Measurements from ENCODE around the gene CMTM1. TPM values are rescaled to one million over a fixed set of nuclear protein-coding genes. Genes with fewer than 3 reads are reported as not detected.
"Not testable (repeated sequence)": the region's sequence is repeated elsewhere in the genome, so short reads cannot be mapped to it uniquely, and the experiment has no call there.

Gene CMTM1
- total and polyA plus RNA-seq, 2 experiments from 2014 or later = 1.4 to 1.9 TPM

GRCh38 chr16:66562986-66563385 is 3.3 kb upstream of the CMTM1 start:
- Histone ChIP-seq H3K27ac (ENCODE audit: low read depth) (no peak overlapping the region), H4K20me1 (replicated peaks; ENCODE audit: insufficient read depth) (peaks cover 10% of the 10 kb centered on the region; the same call in 1 of the 2 replicates), H3K9me2 (ENCODE audit: insufficient read depth) (no peaks in the 10 kb centered on the region), H2AFZ (no peak overlapping the region), H3K4me1 (ENCODE audit: insufficient read depth) (no peaks in the 10 kb centered on the region), H3F3A (replicated peaks; ENCODE audit: low read depth) (no peaks in the 10 kb centered on the region), H3K36me3 (ENCODE audit: insufficient read depth) (no peaks in the 10 kb centered on the region), H3K79me2 (replicated peaks; ENCODE audit: insufficient read depth) (no peaks in the 10 kb centered on the region), H3K4me3 (no peak overlapping the region), H3K4me2 (no peak overlapping the region), H3K27me3 (ENCODE audit: insufficient read depth) (no peaks in the 10 kb centered on the region)
- TF ChIP-seq ZNF114 (CRISPR knock-in tag; IDR thresholded peaks at IDR 0.05) (no peak), ZNF462 (CRISPR knock-in tag; IDR thresholded peaks at IDR 0.05) (no peak), EZH2 (IDR thresholded peaks at IDR 0.05; ENCODE audit: low read depth, unreplicated experiment) (no peak), NANOG (IDR thresholded peaks at IDR 0.05; ENCODE audit: borderline replicate concordance) (no peak)
- Mint-ChIP-seq H3K27me3 (ENCODE audit: insufficient read depth, low read depth, poor library complexity) (no peaks in the 10 kb centered on the region), H3K4me3 (no peak overlapping the region), H3K27ac (no peak overlapping the region), H3K9me3 (no peaks in the 10 kb centered on the region), H3K36me3 (ENCODE audit: low read depth) (peaks cover 4% of the 10 kb centered on the region; the same call in 2 of the 3 replicates), H3K4me1 (no peaks in the 10 kb centered on the region)
- DNase-seq (ENCODE audit: low spot score) = no peak
- ATAC-seq = no peak

- DNase-seq (ENCODE audit: low spot score) = no peak
- Mint-ChIP-seq H3K27ac (no peak overlapping the region), H3K4me3 (no peak overlapping the region), H3K4me1 (no peaks in the 10 kb centered on the region), H3K27me3 (ENCODE audit: insufficient read depth, low read depth, poor library complexity) (no peaks in the 10 kb centered on the region), H3K36me3 (ENCODE audit: low read depth) (peaks cover 4% of the 10 kb centered on the region; the same call in 2 of the 3 replicates), H3K9me3 (no peaks in the 10 kb centered on the region)
- H3K4me1 ChIP-seq (ENCODE audit: insufficient read depth) = no peaks in the 10 kb centered on the region
- H3K4me2 ChIP-seq = no peak overlapping the region
- no peaks in the 10 kb centered on the region for H3K36me3 ChIP-seq (ENCODE audit: insufficient read depth)
- H3F3A ChIP-seq (replicated peaks; ENCODE audit: low read depth) = no peaks in the 10 kb centered on the region
- H3K79me2 ChIP-seq (replicated peaks; ENCODE audit: insufficient read depth) = no peaks in the 10 kb centered on the region
- H3K4me3 ChIP-seq = no peak overlapping the region
- no peak overlapping the region for H2AFZ ChIP-seq
- H3K27me3 ChIP-seq (ENCODE audit: insufficient read depth) = no peaks in the 10 kb centered on the region
- H3K27ac ChIP-seq (ENCODE audit: low read depth) = no peak overlapping the region; the same call in 1 of the 2 replicates
- no peak for ATAC-seq
- H4K20me1 ChIP-seq (replicated peaks; ENCODE audit: insufficient read depth) = peaks cover 10% of the 10 kb centered on the region; the same call in 1 of the 2 replicates
- H3K9me2 ChIP-seq (ENCODE audit: insufficient read depth) = no peaks in the 10 kb centered on the region
- TF ChIP-seq JUNB (IDR thresholded peaks at IDR 0.05; ENCODE audit: unreplicated experiment) (no peak), EZH2 (IDR thresholded peaks at IDR 0.05; ENCODE audit: low read depth, unreplicated experiment) (no peak)
Observed at GRCh38 chr16:66563574-66564334, 2.5 kb upstream of the CMTM1 start.

DNA sequence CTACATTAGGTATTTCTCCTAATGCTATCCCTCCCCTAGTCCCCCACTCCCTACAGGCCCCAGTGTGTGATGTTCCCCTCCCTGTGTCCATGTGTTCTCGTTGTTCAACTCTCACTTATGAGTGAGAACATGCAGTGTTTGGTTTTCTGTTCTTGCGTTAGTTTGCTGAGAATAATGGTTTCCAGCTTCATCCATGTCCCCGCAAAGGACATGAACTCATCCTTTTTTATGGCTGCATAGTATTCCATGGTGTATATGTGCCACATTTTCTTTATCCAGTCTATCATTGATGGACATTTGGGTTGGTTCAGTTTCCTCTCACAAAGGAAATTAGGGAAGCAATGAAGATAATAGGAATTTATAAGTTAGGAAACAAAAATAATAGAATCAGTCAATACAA is 1.0 kb downstream of the CMTM1 start:
- not testable (repeated sequence) for H3K27ac ChIP-seq (ENCODE audit: low read depth); H3K4me3 Mint-ChIP-seq; H3K9me2 ChIP-seq (ENCODE audit: insufficient read depth); H3K4me3 ChIP-seq; H3K9me3 Mint-ChIP-seq; H3K36me3 ChIP-seq (ENCODE audit: insufficient read depth); H3F3A ChIP-seq (replicated peaks; ENCODE audit: low read depth); ATAC-seq; H3K27me3 ChIP-seq (ENCODE audit: insufficient read depth); H3K36me3 Mint-ChIP-seq (ENCODE audit: low read depth); DNase-seq (ENCODE audit: low spot score); H3K79me2 ChIP-seq (replicated peaks; ENCODE audit: insufficient read depth); H3K4me1 ChIP-seq (ENCODE audit: insufficient read depth); H3K4me1 Mint-ChIP-seq; H3K27me3 Mint-ChIP-seq (ENCODE audit: insufficient read depth, low read depth, poor library complexity); H2AFZ ChIP-seq; H3K4me2 ChIP-seq; H4K20me1 ChIP-seq (replicated peaks; ENCODE audit: insufficient read depth); H3K27ac Mint-ChIP-seq
